IPS-15b (cell line): ENCODE data around the gene DCTN1.

Experiments
- H3K27me3 ChIP-seq: one replicate; pipeline ENCODE4 v1.6.1; 2013; ENCODE audit warnings: low read length; ENCODE audit not compliant: control insufficient read depth, insufficient read depth
- H3K36me3 ChIP-seq: one replicate; pipeline ENCODE4 v1.6.1; 2013; ENCODE audit warnings: low read length; ENCODE audit not compliant: control insufficient read depth, insufficient read depth
- H3K4me1 ChIP-seq: one replicate; pipeline ENCODE4 v1.6.1; 2013; ENCODE audit warnings: mild to moderate bottlenecking, low read length; ENCODE audit not compliant: control insufficient read depth, insufficient read depth
- H3K4me3 ChIP-seq: one replicate; pipeline ENCODE4 v1.5.1; 2013; ENCODE audit warnings: low read depth, low read length
- H3K9ac ChIP-seq: one replicate; pipeline ENCODE4 v1.6.1; 2013; ENCODE audit warnings: low read depth, mild to moderate bottlenecking, low read length
- H3K9me3 ChIP-seq: one replicate; pipeline ENCODE4 v1.6.1; 2013; ENCODE audit warnings: mild to moderate bottlenecking, low read length; ENCODE audit not compliant: control insufficient read depth, insufficient read depth

Gene DCTN1

DNA sequence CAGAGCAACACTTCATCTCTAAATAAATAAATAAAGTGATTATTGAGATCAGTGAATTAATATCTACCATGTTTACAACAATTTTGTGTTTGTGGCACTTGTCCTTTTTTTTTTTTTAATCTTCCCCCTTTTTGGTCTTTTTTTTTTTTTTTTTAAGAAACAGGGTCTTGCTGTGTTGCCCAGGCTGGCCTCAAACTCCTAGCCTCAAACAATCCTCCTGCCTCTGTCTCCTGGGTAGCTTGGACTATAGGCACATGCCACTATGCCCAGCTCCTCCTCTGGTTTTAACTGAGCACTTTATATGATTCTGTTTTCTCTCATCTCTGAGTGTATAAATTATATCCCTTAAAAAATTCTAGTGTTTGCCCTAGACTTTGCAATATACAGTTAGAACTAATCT lies 67.2 kb downstream of the DCTN1 start:
- Histone ChIP-seq H3K9ac (no peak overlapping the region), H3K4me1 (peaks cover 5% of the 10 kb centered on the region), H3K36me3 (no peaks in the 10 kb centered on the region)

More for the DNA sequence above, 67.2 kb downstream of the DCTN1 start:
- no peak overlapping the region for H3K4me3 ChIP-seq
- H3K9me3 ChIP-seq = no peaks in the 10 kb centered on the region
- no peaks in the 10 kb centered on the region for H3K27me3 ChIP-seq
